ENCODE measurements around the gene LRRC74A.

The LRRC74A gene

GRCh38 chr14:76810953-76811400 lies 15.2 kb upstream of the LRRC74A start:
- peak; percentile 42 for DNase-seq

- DNase-seq, result no peak
Measured at GRCh38 chr14:76811561-76811960, 14.6 kb upstream of the LRRC74A start.

- DNase-seq, result peak; percentile 4
Measured at GRCh38 chr14:76812093-76812421, 14.2 kb upstream of the LRRC74A start.

GRCh38 chr14:76812422-76813383 lies 13.5 kb upstream of the LRRC74A start, which contains the start of gene ANGEL1:
Gene ANGEL1, minus strand, starts transcription at chr14:76812882. Its CDS starts 55 bp downstream, at chr14:76812827.
- peak; percentile 96 for DNase-seq

GRCh38 chr14:76814726-76815645 lies 11.2 kb upstream of the LRRC74A start:
- no peak for DNase-seq

GRCh38 chr14:76820700-76821099 lies 5.5 kb upstream of the LRRC74A start:
- DNase-seq, result no peak

- DNase-seq, result no peak
Measured at GRCh38 chr14:76827696-76828296, 1.6 kb downstream of the LRRC74A start.

GRCh38 chr14:76828339-76829012 lies 2.3 kb downstream of the LRRC74A start:
- DNase-seq, result no peak

- no peak for DNase-seq
Measured at GRCh38 chr14:76829013-76829365, 2.8 kb downstream of the LRRC74A start.

GRCh38 chr14:76829650-76830421 lies 3.6 kb downstream of the LRRC74A start:
- no peak for DNase-seq

- no peak for DNase-seq
Measured at GRCh38 chr14:76830556-76830955, 4.3 kb downstream of the LRRC74A start.

- DNase-seq, result no peak
Measured at GRCh38 chr14:76832503-76832988, 6.3 kb downstream of the LRRC74A start.

GRCh38 chr14:76833011-76833410 lies 6.8 kb downstream of the LRRC74A start:
- DNase-seq, result no peak

- no peak for DNase-seq
Measured at GRCh38 chr14:76834241-76834661, 8.0 kb downstream of the LRRC74A start.

- DNase-seq, result no peak
Measured at GRCh38 chr14:76836029-76836630, 9.9 kb downstream of the LRRC74A start.

- no peak for DNase-seq
Measured at GRCh38 chr14:76837524-76837923, 11.3 kb downstream of the LRRC74A start.

- DNase-seq, result no peak
Measured at GRCh38 chr14:76842414-76842813, 16.2 kb downstream of the LRRC74A start.

GRCh38 chr14:76844223-76844622 lies 18.0 kb downstream of the LRRC74A start:
- DNase-seq, result peak; percentile 53

GRCh38 chr14:76846331-76847047 lies 20.3 kb downstream of the LRRC74A start:
- DNase-seq, result no peak

- no peak for DNase-seq
Measured at GRCh38 chr14:76848879-76849278, 22.7 kb downstream of the LRRC74A start.
